Measurements from ENCODE around the gene GATD1.

Gene GATD1

GRCh38 chr11:795634-796564, 18.6 kb upstream of the GATD1 start:
- peak; percentile 63 for DNase-seq (ENCODE audit: low spot score)

GRCh38 chr11:794766-795633, 17.7 kb upstream of the GATD1 start:
- DNase-seq (ENCODE audit: low spot score), result no peak

- DNase-seq (ENCODE audit: low spot score), result no peak
Measured at GRCh38 chr11:794013-794765, 16.9 kb upstream of the GATD1 start.

GRCh38 chr11:793556-793955, 16.3 kb upstream of the GATD1 start:
- no peak for DNase-seq (ENCODE audit: low spot score)

GRCh38 chr11:792873-793272, 15.6 kb upstream of the GATD1 start:
- no peak for DNase-seq (ENCODE audit: low spot score)

- no peak for DNase-seq (ENCODE audit: low spot score)
Measured at GRCh38 chr11:792535-792821, 15.2 kb upstream of the GATD1 start.

GRCh38 chr11:791658-792534, 14.6 kb upstream of the GATD1 start:
- no peak for DNase-seq (ENCODE audit: low spot score)

- DNase-seq (ENCODE audit: low spot score), result no peak
Measured at GRCh38 chr11:790721-791564, 13.7 kb upstream of the GATD1 start.

- no peak for DNase-seq (ENCODE audit: low spot score)
Measured at GRCh38 chr11:789943-790342, 12.7 kb upstream of the GATD1 start, which contains the start of gene CEND1. Gene CEND1, minus strand, starts transcription at chr11:790090. Its CDS starts 1,514 bp downstream, at chr11:788576.

- no peak for DNase-seq (ENCODE audit: low spot score)
Measured at GRCh38 chr11:788953-789940, 12.0 kb upstream of the GATD1 start.

GRCh38 chr11:788009-788640, 10.8 kb upstream of the GATD1 start:
- no peak for DNase-seq (ENCODE audit: low spot score)

- DNase-seq (ENCODE audit: low spot score), result no peak
Measured at GRCh38 chr11:787084-787675, 9.9 kb upstream of the GATD1 start.

- DNase-seq (ENCODE audit: low spot score), result no peak
Measured at GRCh38 chr11:786235-787083, 9.2 kb upstream of the GATD1 start.

- peak; percentile 40 for DNase-seq (ENCODE audit: low spot score)
Measured at GRCh38 chr11:783581-784015, 6.3 kb upstream of the GATD1 start.

- no peak for DNase-seq (ENCODE audit: low spot score)
Measured at GRCh38 chr11:782264-783174, 5.2 kb upstream of the GATD1 start.

- no peak for DNase-seq (ENCODE audit: low spot score)
Measured at GRCh38 chr11:779955-780532, 2.8 kb upstream of the GATD1 start.

Measured in hematopoietic multipotent progenitor cell treated with erythropoietin and hydrocortisone succinate and interleukin-3 and kit ligand, for 15 days (in vitro differentiated cells).